Fibroblast of lung (primary cell): ENCODE data around the gene TCN1. TPM values are rescaled to one million over a fixed set of nuclear protein-coding genes. Genes with fewer than 3 reads are reported as not detected.

Experiments used
- DNase-seq, 2 donors: peaks; one replicate each; pipeline versions ENCODE4 v3.0.0 to v3.0.0-alpha.2; 2010; ENCODE audit warnings: low read depth in 2 of 2
- H2AFZ ChIP-seq: 2 replicates; pipeline ENCODE4 v1.5.1; 2012; ENCODE audit warnings: low read length, control low read depth, inconsistent platforms
- H3K27ac ChIP-seq: 2 replicates; pipeline ENCODE4 v1.5.1; 2011; ENCODE audit warnings: low read length, control low read depth; ENCODE audit not compliant: insufficient read depth
- H3K27me3 ChIP-seq: 2 replicates; pipeline ENCODE4 v1.5.1; 2011; ENCODE audit warnings: mild to moderate bottlenecking, low read length; ENCODE audit not compliant: control insufficient read depth, insufficient read depth
- H3K36me3 ChIP-seq: 2 replicates; pipeline ENCODE4 v1.5.1; 2011; ENCODE audit warnings: low read length; ENCODE audit not compliant: control insufficient read depth, insufficient read depth
- H3K4me1 ChIP-seq: 2 replicates; pipeline ENCODE4 v1.5.1; 2011; ENCODE audit warnings: low read length; ENCODE audit not compliant: control insufficient read depth, insufficient read depth; ENCODE audit errors: extremely low read depth
- H3K4me2 ChIP-seq: 2 replicates; pipeline ENCODE4 v1.5.1; 2011; ENCODE audit warnings: low read length, control low read depth; ENCODE audit not compliant: insufficient read depth; ENCODE audit errors: extremely low read depth
- H3K4me3 ChIP-seq, 4 experiments: fragments of 200-600 bp in 1 of 4; sonication (generic) in 1 of 4; replicated peaks in 1 of 4; 2 replicates each; pipeline ENCODE4 v1.5.1; 2011 to 2016; ENCODE audit warnings: low read length in 4 of 4, low read depth in 3 of 4, mild to moderate bottlenecking in 3 of 4, control low read depth in 2 of 4, inconsistent platforms in 1 of 4, mixed read lengths in 1 of 4; ENCODE audit not compliant: insufficient read depth in 1 of 4; ENCODE audit errors: control extremely low read depth in 1 of 4
- H3K79me2 ChIP-seq: 2 replicates; pipeline ENCODE4 v1.5.1; 2012; ENCODE audit warnings: mild to moderate bottlenecking, low read length, inconsistent platforms; ENCODE audit not compliant: control insufficient read depth, insufficient read depth
- H3K9ac ChIP-seq: 2 replicates; pipeline ENCODE4 v1.5.1; 2011; ENCODE audit warnings: mild to moderate bottlenecking, low read length, control low read depth; ENCODE audit not compliant: insufficient read depth
- H3K9me3 ChIP-seq: 2 replicates; pipeline ENCODE4 v1.5.1; 2012; ENCODE audit warnings: low read depth, low read length; ENCODE audit not compliant: control insufficient read depth, insufficient read depth
- H4K20me1 ChIP-seq: 2 replicates; pipeline ENCODE4 v1.5.1; 2011; ENCODE audit warnings: low read length; ENCODE audit not compliant: control insufficient read depth, insufficient read depth; ENCODE audit errors: extremely low read depth
- EZH2 ChIP-seq: IDR thresholded peaks from 2 replicates; pipeline ENCODE4 v1.5.1; 2012; ENCODE audit warnings: low read length, control low read depth, mild to moderate bottlenecking; ENCODE audit errors: missing control alignments
- polyA plus RNA-seq, 2 donors: library from polyadenylated mRNA; depleted of rRNA in 1 of 2; stranded (reverse) in 1 of 2; unstranded in 1 of 2; fragments of >200 nt; gene quantifications; 2 replicates each; pipeline ENCODE4 v1.2.1, GENCODE V29; 2011 to 2012; ENCODE audit warnings: missing spikeins in 1 of 2
- total RNA-seq: library from RNA; depleted of rRNA; stranded (reverse); fragments of >200 nt; gene quantifications from 2 replicates; pipeline ENCODE4 v1.2.1, GENCODE V29; 2014
- TF ChIP-seq, protein P1 (sequence below), 2 donors: IDR thresholded peaks in 1 of 2; conservative IDR thresholded peaks in 1 of 2; 1 replicate in 1 of 2; 2 replicates in 1 of 2; pipeline ENCODE4 v1.5.1; 2011 to 2012; ENCODE audit warnings: low read length in 2 of 2, control low read depth in 1 of 2, inconsistent platforms in 1 of 2, low read depth in 1 of 2, mild to moderate bottlenecking in 1 of 2

Gene TCN1
- total and polyA plus RNA-seq, 2 donors (not counting 1 experiment from before 2014, with no cell fraction given) = not detected

DNA sequence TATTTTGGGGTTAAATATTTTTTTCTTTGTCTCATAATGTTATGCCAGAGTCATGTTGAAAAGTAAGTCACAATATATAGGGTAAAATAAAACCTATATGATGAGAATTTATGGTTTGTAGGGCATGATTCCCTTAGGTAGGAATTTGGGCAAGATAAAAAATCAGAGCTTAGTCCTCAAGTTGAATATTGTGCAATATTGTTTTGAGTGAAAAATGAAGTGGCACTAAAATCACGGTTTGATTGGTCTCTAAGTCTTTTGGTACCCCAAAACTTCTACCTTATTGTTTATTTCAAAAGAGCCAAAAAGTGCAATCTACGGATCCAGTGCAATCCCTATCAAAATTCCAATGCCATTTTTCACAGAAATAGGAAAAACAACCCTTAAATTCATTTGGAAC lies 54.1 kb downstream of the TCN1 start:
- Histone ChIP-seq H2AFZ (no peak overlapping the region), H3K4me1 (peaks cover 4% of the 10 kb centered on the region), H4K20me1 (no peaks in the 10 kb centered on the region), H3K4me2 (no peak overlapping the region), H3K9me3 (no peaks in the 10 kb centered on the region), H3K36me3 (peaks cover 4% of the 10 kb centered on the region), H3K27ac (no peak overlapping the region), H3K9ac (no peak overlapping the region), H3K27me3 (no peaks in the 10 kb centered on the region), H3K4me3 (no peak overlapping the region), H3K79me2 (peaks cover 10% of the 10 kb centered on the region)
- no peak for DNase-seq
- TF ChIP-seq EZH2 = no peak
- TF ChIP-seq, protein P1, sequence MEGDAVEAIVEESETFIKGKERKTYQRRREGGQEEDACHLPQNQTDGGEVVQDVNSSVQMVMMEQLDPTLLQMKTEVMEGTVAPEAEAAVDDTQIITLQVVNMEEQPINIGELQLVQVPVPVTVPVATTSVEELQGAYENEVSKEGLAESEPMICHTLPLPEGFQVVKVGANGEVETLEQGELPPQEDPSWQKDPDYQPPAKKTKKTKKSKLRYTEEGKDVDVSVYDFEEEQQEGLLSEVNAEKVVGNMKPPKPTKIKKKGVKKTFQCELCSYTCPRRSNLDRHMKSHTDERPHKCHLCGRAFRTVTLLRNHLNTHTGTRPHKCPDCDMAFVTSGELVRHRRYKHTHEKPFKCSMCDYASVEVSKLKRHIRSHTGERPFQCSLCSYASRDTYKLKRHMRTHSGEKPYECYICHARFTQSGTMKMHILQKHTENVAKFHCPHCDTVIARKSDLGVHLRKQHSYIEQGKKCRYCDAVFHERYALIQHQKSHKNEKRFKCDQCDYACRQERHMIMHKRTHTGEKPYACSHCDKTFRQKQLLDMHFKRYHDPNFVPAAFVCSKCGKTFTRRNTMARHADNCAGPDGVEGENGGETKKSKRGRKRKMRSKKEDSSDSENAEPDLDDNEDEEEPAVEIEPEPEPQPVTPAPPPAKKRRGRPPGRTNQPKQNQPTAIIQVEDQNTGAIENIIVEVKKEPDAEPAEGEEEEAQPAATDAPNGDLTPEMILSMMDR (conservative IDR thresholded peaks at IDR 0.05 in 1 of 2, IDR thresholded peaks at IDR 0.05 in 1 of 2; ENCODE audit: low read depth in 1 of 2, low read length in 2 of 2) = no peak

DNA sequence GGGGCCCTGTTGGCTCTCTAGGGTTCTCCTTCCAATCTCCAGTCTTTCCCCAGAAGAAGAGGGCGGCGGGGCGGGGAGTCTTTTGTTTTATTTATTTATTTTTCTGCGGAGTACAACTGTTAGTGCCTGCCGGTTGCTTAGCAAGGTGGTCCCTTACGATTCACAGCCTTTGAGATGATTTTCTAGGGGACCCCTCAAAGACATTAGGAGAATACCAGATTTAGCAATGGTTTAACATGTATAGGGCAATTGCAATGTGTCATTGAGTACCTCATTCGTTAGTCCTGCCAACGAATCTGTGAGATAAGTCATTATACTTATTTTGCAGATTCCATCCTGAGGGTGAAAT lies 55.4 kb downstream of the TCN1 start:
- Histone ChIP-seq H4K20me1 (no peaks in the 10 kb centered on the region), H3K4me2 (peak overlapping the region; percentile 49), H3K36me3 (peaks cover 12% of the 10 kb centered on the region), H3K4me1 (peaks cover 4% of the 10 kb centered on the region), H3K27ac (peak overlapping the region; percentile 2), H3K79me2 (peaks cover 10% of the 10 kb centered on the region), H3K9me3 (no peaks in the 10 kb centered on the region), H3K9ac (no peak overlapping the region), H2AFZ (peak overlapping the region; percentile 92), H3K27me3 (no peaks in the 10 kb centered on the region), H3K4me3 (peak overlapping the region; percentile 84 to 98 (median 94))
- TF ChIP-seq, protein P1 (conservative IDR thresholded peaks at IDR 0.05 in 1 of 2, IDR thresholded peaks at IDR 0.05 in 1 of 2; ENCODE audit: low read depth in 1 of 2, low read length in 2 of 2) = no peak
- no peak for TF ChIP-seq EZH2
- DNase-seq = no peak

DNA sequence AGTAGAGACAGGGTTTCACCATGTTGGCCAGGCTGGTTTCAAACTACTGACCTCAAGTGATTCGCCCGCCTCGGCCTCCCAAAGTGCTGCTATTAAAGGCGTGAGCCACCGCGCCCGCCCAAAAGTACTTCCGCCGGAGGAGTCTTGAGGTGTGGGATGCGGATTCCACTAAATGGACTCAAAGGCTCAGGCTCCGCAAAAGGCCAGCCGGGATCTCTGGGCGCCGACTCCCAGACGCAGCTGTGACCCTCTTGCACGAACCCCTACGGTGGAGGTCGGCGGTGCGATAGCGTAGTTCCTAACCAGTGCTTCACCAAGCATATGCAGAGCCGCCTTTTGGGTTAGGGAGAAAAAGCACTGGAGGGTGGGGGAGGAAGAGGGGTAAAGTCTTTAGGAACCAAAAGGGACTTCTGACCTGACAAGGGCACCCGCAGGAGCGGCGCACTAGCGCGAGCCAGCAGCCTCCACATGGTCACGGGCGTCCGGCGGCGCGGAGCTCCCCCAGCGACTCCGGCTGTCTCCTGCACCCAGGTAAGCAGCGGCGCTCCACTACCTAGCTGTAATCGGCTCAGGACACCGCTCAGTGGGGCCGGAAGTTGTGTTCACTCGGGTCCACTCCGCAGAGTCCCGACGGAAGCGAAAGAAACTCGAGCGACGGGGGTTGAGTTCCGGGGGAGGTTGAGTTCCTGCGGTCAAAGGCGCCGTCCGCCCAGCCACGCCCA lies 55.9 kb downstream of the TCN1 start, which contains the start of gene MRPL16:
Gene MRPL16, minus strand, starts transcription at position 590 of the 722 bp plus-strand sequence. Its CDS starts 120 bp downstream, at position 470.
- Histone ChIP-seq H3K9me3 (no peaks in the 10 kb centered on the region), H3K9ac (peak within 1 kb of the TSS; percentile 73), H3K79me2 (peaks cover 10% of the 10 kb centered on the region), H3K27ac (peak within 1 kb of the TSS; percentile 75), H4K20me1 (no peaks in the 10 kb centered on the region), H3K27me3 (no peaks in the 10 kb centered on the region), H3K4me2 (peak within 1 kb of the TSS; percentile 82), H3K4me3 (peak within 1 kb of the TSS; percentile 84 to 98 (median 94)), H2AFZ (peak within 1 kb of the TSS; percentile 92), H3K4me1 (peaks cover 4% of the 10 kb centered on the region), H3K36me3 (peaks cover 12% of the 10 kb centered on the region)
- TF ChIP-seq EZH2 = no peak
- TF ChIP-seq, protein P1 (conservative IDR thresholded peaks at IDR 0.05 in 1 of 2, IDR thresholded peaks at IDR 0.05 in 1 of 2; ENCODE audit: low read depth in 1 of 2, low read length in 2 of 2) = no peak
- DNase-seq = peak; percentile 88 to 91
